Lung (tissue), 12 donors: ENCODE data around the gene KCNJ5. TPM values are rescaled to one million over a fixed set of nuclear protein-coding genes. Genes with fewer than 3 reads are reported as not detected.

Experiments
- ATAC-seq: fragments of 200-7000 bp; cut with Tn5 transposase; one replicate; pipeline ENCODE4 v1.9.1; 2020; ENCODE audit warnings: moderate number of reproducible peaks; ENCODE audit not compliant: insufficient read depth, low FRiP score
- DNase-seq, 3 donors: peaks; one replicate each; pipeline ENCODE4 v3.0.0-alpha.2; 2013 to 2017
- H3K27ac ChIP-seq, 2 donors: one replicate each; pipeline ENCODE4 v1.5.1; 2013; ENCODE audit warnings: mild to moderate bottlenecking in 2 of 2, moderate library complexity in 2 of 2, control low read depth in 1 of 2, inconsistent platforms in 1 of 2, low read depth in 1 of 2, low read length in 1 of 2
- H3K27me3 ChIP-seq, 3 donors: one replicate each; pipeline ENCODE4 v1.5.1; 2013; ENCODE audit warnings: low read length in 2 of 3; ENCODE audit not compliant: control insufficient read depth in 3 of 3, insufficient read depth in 3 of 3
- H3K36me3 ChIP-seq, 4 donors: one replicate each; pipeline ENCODE4 v1.5.1; 2013; ENCODE audit warnings: low read length in 4 of 4, mild to moderate bottlenecking in 1 of 4, moderate library complexity in 1 of 4; ENCODE audit not compliant: control insufficient read depth in 4 of 4, insufficient read depth in 4 of 4
- H3K4me1 ChIP-seq, 5 donors: one replicate each; pipeline ENCODE4 v1.5.1; 2013; ENCODE audit warnings: low read length in 5 of 5, mild to moderate bottlenecking in 2 of 5, moderate library complexity in 1 of 5; ENCODE audit not compliant: control insufficient read depth in 5 of 5, insufficient read depth in 5 of 5
- H3K4me3 ChIP-seq: one replicate; pipeline ENCODE4 v1.5.1; 2013; ENCODE audit warnings: mild to moderate bottlenecking, control low read depth, moderate library complexity
- H3K9ac ChIP-seq, 2 donors: one replicate each; pipeline ENCODE4 v1.5.1; 2013; ENCODE audit warnings: low read length in 2 of 2, control low read depth in 1 of 2; ENCODE audit not compliant: insufficient read depth in 1 of 2
- H3K9me3 ChIP-seq, 4 donors: one replicate each; pipeline ENCODE4 v1.5.1; 2013; ENCODE audit warnings: low read length in 3 of 4, mild to moderate bottlenecking in 1 of 4, moderate library complexity in 1 of 4; ENCODE audit not compliant: control insufficient read depth in 4 of 4, insufficient read depth in 3 of 4
- WGBS, 2 donors: extraction: QIAGEN DNeasy Blood & Tissue Kit; methylation state at CpG; one replicate each; pipeline ENCODE4 v1.1.7; 2013; 5-methylcytosine and 5-hydroxymethylcytosine counted together
- polyA plus RNA-seq, 2 donors: library from polyadenylated mRNA; stranded (reverse); fragments of 200-250 nt; gene quantifications; one replicate each; pipeline ENCODE4 v1.2.1, GENCODE V29; 2013
- total RNA-seq, 2 donors: library from RNA; depleted of rRNA in 1 of 2; stranded (reverse); fragments of >200 nt in 1 of 2; gene quantifications; one replicate each; pipeline ENCODE4 v1.2.1, GENCODE V29; 2014 to 2021
- TF ChIP-seq, protein P1 (sequence below): IDR thresholded peaks from 2 replicates; pipeline ENCODE4 v1.5.1; 2012; ENCODE audit warnings: mild to moderate bottlenecking; ENCODE audit errors: control extremely low read depth, extremely low read depth
- donor health status: control.
- donor health status: control.
- donor health status: Bipolar disorder and iron deficiency.
- donor health status: healthy.
- donor health status: DM: yes; HTN: yes; CAD: no.

Gene KCNJ5
- total and polyA plus RNA-seq, 4 donors: 2.0 to 5.0 (median 2.8) TPM

DNA sequence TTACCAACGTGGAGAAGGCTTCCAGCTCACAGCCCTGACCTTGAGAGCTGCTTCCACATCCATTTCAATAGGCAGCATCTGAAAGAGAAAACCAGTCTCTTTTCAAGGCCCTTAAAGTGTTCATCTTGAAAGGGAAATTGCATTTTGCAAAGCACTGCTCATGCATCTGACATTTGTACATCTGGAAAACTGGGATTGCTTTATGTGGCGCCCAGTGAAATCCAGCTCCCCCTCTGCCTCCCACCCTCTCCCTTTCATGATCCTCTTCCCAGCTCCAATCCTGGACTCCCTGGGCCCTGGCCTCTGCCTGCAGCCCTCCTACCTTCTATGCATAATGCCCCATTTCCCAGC, 34.1 kb downstream of the KCNJ5 start:
- WGBS, 2 donors: 74 to 84% methylated on average over 2 of the region's 2 CpGs
- no peaks in the 10 kb centered on the region for H3K27me3 ChIP-seq
- DNase-seq (no peak), ATAC-seq (no peak)
- H3K9me3 ChIP-seq: no peaks in the 10 kb centered on the region
- no peak overlapping the region for H3K9ac ChIP-seq
- H3K4me3 ChIP-seq: no peak overlapping the region
- H3K36me3 ChIP-seq: no peaks in the 10 kb centered on the region
- TF ChIP-seq, protein P1, sequence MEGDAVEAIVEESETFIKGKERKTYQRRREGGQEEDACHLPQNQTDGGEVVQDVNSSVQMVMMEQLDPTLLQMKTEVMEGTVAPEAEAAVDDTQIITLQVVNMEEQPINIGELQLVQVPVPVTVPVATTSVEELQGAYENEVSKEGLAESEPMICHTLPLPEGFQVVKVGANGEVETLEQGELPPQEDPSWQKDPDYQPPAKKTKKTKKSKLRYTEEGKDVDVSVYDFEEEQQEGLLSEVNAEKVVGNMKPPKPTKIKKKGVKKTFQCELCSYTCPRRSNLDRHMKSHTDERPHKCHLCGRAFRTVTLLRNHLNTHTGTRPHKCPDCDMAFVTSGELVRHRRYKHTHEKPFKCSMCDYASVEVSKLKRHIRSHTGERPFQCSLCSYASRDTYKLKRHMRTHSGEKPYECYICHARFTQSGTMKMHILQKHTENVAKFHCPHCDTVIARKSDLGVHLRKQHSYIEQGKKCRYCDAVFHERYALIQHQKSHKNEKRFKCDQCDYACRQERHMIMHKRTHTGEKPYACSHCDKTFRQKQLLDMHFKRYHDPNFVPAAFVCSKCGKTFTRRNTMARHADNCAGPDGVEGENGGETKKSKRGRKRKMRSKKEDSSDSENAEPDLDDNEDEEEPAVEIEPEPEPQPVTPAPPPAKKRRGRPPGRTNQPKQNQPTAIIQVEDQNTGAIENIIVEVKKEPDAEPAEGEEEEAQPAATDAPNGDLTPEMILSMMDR: no peak
- H3K27ac ChIP-seq: no peak overlapping the region
- H3K4me1 ChIP-seq: peaks cover 0 to 6% (median 0%) of the 10 kb centered on the region in 5 donors

DNA sequence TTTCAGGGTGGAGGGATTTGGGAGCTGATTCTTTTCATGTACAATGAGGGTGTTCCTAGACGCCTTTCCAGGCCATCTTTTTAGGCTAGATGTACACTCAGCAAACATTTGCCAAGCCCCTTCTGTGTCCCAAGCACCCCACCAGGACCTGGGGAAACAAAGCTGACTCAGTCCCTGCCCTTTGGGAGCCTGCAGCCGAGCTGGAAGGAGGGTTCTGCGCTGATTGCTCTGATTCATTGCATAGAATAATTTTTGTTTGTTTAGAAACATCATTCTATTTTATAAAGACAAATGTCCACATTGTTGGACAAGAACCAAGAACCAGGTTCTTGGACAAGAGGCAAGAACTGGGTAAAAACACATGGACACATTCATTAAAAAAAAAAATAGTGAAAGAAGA, 34.8 kb downstream of the KCNJ5 start:
- no peak for DNase-seq
- no peaks in the 10 kb centered on the region for H3K9me3 ChIP-seq
- no peak for ATAC-seq
- H3K27ac ChIP-seq: no peak overlapping the region
- no peak overlapping the region for H3K4me3 ChIP-seq
- H3K4me1 ChIP-seq: peaks cover 0 to 5% (median 0%) of the 10 kb centered on the region in 5 donors
- H3K36me3 ChIP-seq: no peaks in the 10 kb centered on the region
- 81 to 88% methylated on average over 3 of the region's 3 CpGs for WGBS, 2 donors
- no peaks in the 10 kb centered on the region for H3K27me3 ChIP-seq
- TF ChIP-seq, protein P1: no peak
- H3K9ac ChIP-seq: no peak overlapping the region

DNA sequence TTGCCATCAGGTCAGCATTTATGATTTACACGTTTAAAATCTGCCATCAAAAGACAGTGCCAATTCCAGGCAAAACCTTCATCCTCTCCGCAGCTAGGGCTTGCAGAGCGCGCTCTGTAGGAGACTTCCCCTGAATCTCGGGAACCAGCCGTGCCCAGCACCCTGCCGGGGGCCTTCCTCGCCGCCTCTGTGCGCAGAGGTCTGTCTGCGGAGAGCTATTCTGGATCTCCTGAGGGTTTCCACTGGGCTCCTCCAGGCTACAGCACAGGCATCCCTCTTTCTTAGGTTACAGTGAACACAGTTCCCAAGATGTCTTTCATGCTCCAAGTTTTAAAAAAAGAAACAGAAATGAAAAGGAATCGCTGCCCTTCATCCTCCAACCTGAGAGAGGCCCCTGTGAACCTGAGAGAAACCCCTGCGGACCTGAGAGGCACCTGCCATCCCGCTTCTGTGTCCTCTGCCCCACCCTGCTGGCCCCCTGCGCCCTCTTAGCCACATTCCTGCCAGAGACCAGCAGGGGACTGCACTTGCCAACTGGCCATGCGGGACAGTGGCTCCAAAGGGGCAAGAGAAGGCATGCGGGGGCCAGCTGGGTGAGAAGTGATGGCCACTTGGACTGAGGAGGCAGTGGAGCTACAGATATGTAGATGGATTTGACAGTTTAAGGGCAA, 35.4 kb downstream of the KCNJ5 start:
- peaks cover 0 to 3% (median 0%) of the 10 kb centered on the region in 5 donors for H3K4me1 ChIP-seq
- ATAC-seq (no peak), DNase-seq (no peak)
- H3K27ac ChIP-seq: no peak overlapping the region
- no peak overlapping the region for H3K9ac ChIP-seq
- 88 to 89% methylated on average over 17 of the region's 17 CpGs for WGBS, 2 donors
- no peaks in the 10 kb centered on the region for H3K27me3 ChIP-seq
- TF ChIP-seq, protein P1: no peak
- no peaks in the 10 kb centered on the region for H3K9me3 ChIP-seq
- H3K4me3 ChIP-seq: no peak overlapping the region
- no peaks in the 10 kb centered on the region for H3K36me3 ChIP-seq

DNA sequence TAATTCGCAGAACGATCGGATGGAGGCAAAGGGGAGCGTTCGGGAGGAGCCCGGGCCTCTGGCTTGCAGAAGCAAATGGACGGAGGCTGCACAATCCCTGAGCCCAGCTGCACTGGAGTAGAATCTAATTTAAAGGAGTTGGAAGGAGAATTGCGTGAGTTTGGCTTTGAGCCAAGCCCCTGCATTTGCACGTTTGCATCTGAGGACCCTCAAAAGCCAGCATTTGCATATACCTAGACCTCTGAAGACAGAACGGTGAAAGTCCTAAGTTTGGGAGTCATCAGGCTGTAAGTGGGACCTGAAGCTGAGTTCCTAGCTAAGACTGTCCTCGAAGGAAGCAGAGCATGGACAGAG, 35.9 kb downstream of the KCNJ5 start:
- Histone ChIP-seq H3K36me3 (no peaks in the 10 kb centered on the region), H3K9me3 (no peaks in the 10 kb centered on the region), H3K4me3 (no peak overlapping the region), H3K27ac (no peak overlapping the region), H3K27me3 (no peaks in the 10 kb centered on the region), H3K9ac (no peak overlapping the region), H3K4me1 (peaks cover 0 to 3% (median 0%) of the 10 kb centered on the region in 5 donors)
- ATAC-seq: no peak
- TF ChIP-seq, protein P1: no peak
- WGBS, 2 donors: 77 to 80% methylated on average over 11 of the region's 11 CpGs
- no peak for DNase-seq
